Right atrium auricular region (tissue), 2 donors: Measurements from ENCODE around the gene PDGFC. TPM values are rescaled to one million over a fixed set of nuclear protein-coding genes. Genes with fewer than 3 reads are reported as not detected.

Source experiments
- DNase-seq: peaks from one replicate; pipeline ENCODE4 v3.0.0-alpha.2; 2019; ENCODE audit warnings: low spot score
- H3K27ac ChIP-seq, 2 donors: fragments of 200-600 bp; sonication (generic); 1 replicate in 1 of 2; 2 replicates in 1 of 2; pipeline ENCODE4 v1.5.1; 2016 to 2019
- H3K27me3 ChIP-seq, 2 donors: fragments of 200-600 bp; sonication (generic); one replicate each; pipeline versions ENCODE4 v1.5.1 to v1.6.0; 2017 to 2019
- H3K36me3 ChIP-seq: fragments of 200-600 bp; sonication (generic); one replicate; pipeline ENCODE4 v1.5.1; 2016
- H3K4me1 ChIP-seq, 2 donors: fragments of 200-600 bp; sonication (generic); one replicate each; pipeline versions ENCODE4 v1.5.1 to v1.6.0; 2017 to 2019
- H3K4me3 ChIP-seq, 2 donors: fragments of 200-600 bp; sonication (generic); 1 replicate in 1 of 2; 2 replicates in 1 of 2; pipeline ENCODE4 v1.5.1; 2017 to 2019; ENCODE audit warnings: mild to moderate bottlenecking in 1 of 2, moderate library complexity in 1 of 2
- H3K9me3 ChIP-seq, 2 donors: fragments of 200-600 bp; sonication (generic); one replicate each; pipeline ENCODE4 v1.5.1; 2019
- CTCF ChIP-seq, 2 donors: fragments of 200-600 bp; sonication (generic); IDR thresholded peaks; one replicate each; pipeline ENCODE4 v1.5.1; 2019; ENCODE audit warnings: antibody characterized with exemption in 2 of 2
- total RNA-seq, 2 donors: library from RNA; depleted of rRNA; stranded (reverse); fragments of >200 nt; gene quantifications; one replicate each; pipeline ENCODE4 v1.1.0, GENCODE V29; 2016

The PDGFC gene
- total RNA-seq, 2 donors from 2014 or later: 17.0 to 17.1 TPM

DNA sequence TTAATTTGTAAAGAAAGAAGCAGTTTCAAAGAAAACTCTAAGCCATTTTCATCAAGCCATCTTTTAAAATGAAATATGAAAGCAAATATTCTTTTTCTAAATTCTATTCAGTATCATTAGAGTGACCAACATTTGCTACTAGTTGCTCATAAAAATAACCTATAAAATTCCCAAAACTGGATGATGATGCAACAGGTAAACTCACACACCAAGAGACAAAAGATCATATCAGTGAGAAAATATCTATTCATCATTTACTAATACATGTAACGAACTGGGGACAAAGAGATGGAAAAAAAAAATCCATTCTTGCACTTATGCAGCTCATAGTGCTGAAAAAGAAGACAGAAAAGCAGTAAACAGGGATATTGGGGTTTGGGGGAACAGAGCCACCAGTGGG is 48.1 kb downstream of the PDGFC start:
- no peak overlapping the region for H3K4me3 ChIP-seq
- peaks cover 0 to 3% of the 10 kb centered on the region in 2 donors for H3K9me3 ChIP-seq
- DNase-seq: no peak
- no peak for TF ChIP-seq CTCF (IDR thresholded peaks at IDR 0.05)
- no peak overlapping the region for H3K27ac ChIP-seq
- H3K27me3 ChIP-seq: no peaks in the 10 kb centered on the region
- H3K36me3 ChIP-seq: no peaks in the 10 kb centered on the region
- H3K4me1 ChIP-seq: no peaks in the 10 kb centered on the region

GRCh38 chr4:156915221-156915620 is 56.4 kb downstream of the PDGFC start:
- Histone ChIP-seq H3K9me3 (peaks cover 0 to 9% of the 10 kb centered on the region in 2 donors), H3K4me3 (no peak overlapping the region), H3K27me3 (no peaks in the 10 kb centered on the region), H3K4me1 (no peaks in the 10 kb centered on the region), H3K36me3 (no peaks in the 10 kb centered on the region), H3K27ac (no peak overlapping the region)
- no peak for DNase-seq
- TF ChIP-seq CTCF (IDR thresholded peaks at IDR 0.05): no peak

GRCh38 chr4:156913234-156913633 is 58.4 kb downstream of the PDGFC start:
- Histone ChIP-seq H3K27me3 (no peaks in the 10 kb centered on the region), H3K9me3 (peaks cover 0 to 9% of the 10 kb centered on the region in 2 donors), H3K4me3 (no peak overlapping the region), H3K36me3 (no peaks in the 10 kb centered on the region), H3K27ac (no peak overlapping the region), H3K4me1 (no peaks in the 10 kb centered on the region)
- TF ChIP-seq CTCF (IDR thresholded peaks at IDR 0.05): no peak
- DNase-seq: no peak

GRCh38 chr4:156909010-156909409 is 62.6 kb downstream of the PDGFC start:
- TF ChIP-seq CTCF (IDR thresholded peaks at IDR 0.05): no peak
- no peaks in the 10 kb centered on the region for H3K36me3 ChIP-seq

DNA sequence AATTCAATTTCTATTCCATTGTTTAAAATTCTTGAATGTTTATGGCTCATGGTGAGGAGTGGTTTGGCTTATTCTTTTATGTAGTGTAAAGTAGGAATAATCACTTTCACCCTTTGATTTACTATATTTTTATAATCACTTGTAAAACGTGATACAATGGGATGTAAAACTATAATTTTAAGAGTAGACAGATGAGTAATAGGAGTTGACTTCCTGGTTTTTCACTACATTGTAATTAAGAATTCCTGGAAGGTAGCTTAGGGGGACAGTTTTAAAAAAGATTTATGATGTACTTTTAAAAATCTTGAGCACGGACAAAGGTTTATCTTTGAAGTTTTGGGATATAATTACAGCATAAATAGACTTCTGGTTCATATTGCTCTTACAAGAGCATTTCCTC is 65.3 kb downstream of the PDGFC start:
- Histone ChIP-seq H3K27me3 (no peaks in the 10 kb centered on the region), H3K36me3 (no peaks in the 10 kb centered on the region), H3K9me3 (no peaks in the 10 kb centered on the region), H3K4me1 (no peaks in the 10 kb centered on the region), H3K4me3 (no peak overlapping the region), H3K27ac (no peak overlapping the region)
- DNase-seq: no peak
- TF ChIP-seq CTCF (IDR thresholded peaks at IDR 0.05): no peak

More at GRCh38 chr4:156909010-156909409, 62.6 kb downstream of the PDGFC start:
- H3K4me1 ChIP-seq: no peaks in the 10 kb centered on the region
- no peaks in the 10 kb centered on the region for H3K27me3 ChIP-seq
- no peak overlapping the region for H3K27ac ChIP-seq
- peaks cover 0 to 9% of the 10 kb centered on the region in 2 donors for H3K9me3 ChIP-seq
- DNase-seq: no peak
- no peak overlapping the region for H3K4me3 ChIP-seq

DNA sequence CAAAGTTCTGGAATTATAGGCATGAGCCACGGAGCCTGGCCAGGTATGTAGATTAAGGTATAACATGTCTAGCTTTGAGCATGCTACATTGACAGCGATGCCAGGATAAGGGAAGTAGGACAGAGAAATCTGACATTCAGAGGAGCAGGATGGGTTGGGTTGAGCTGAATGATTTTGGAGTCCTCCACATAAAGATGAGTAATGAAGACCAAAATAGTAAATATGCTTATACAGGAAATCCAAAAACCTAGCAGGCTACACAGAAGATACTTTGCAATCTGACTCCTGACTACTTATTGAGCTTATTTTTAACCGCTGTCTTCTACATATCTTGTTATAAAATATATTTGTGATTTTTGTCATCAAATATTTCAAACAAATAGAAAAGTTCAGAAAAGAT is 69.7 kb downstream of the PDGFC start:
- Histone ChIP-seq H3K36me3 (no peaks in the 10 kb centered on the region), H3K4me1 (no peaks in the 10 kb centered on the region), H3K27me3 (no peaks in the 10 kb centered on the region), H3K9me3 (no peaks in the 10 kb centered on the region), H3K4me3 (no peak overlapping the region), H3K27ac (no peak overlapping the region)
- no peak for TF ChIP-seq CTCF (IDR thresholded peaks at IDR 0.05)
- DNase-seq: no peak
